Measurements from ENCODE around the gene ERCC6.

GRCh38 chr10:49499305-49499851, 39.5 kb downstream of the ERCC6 start:
- TF ChIP-seq, protein P1, sequence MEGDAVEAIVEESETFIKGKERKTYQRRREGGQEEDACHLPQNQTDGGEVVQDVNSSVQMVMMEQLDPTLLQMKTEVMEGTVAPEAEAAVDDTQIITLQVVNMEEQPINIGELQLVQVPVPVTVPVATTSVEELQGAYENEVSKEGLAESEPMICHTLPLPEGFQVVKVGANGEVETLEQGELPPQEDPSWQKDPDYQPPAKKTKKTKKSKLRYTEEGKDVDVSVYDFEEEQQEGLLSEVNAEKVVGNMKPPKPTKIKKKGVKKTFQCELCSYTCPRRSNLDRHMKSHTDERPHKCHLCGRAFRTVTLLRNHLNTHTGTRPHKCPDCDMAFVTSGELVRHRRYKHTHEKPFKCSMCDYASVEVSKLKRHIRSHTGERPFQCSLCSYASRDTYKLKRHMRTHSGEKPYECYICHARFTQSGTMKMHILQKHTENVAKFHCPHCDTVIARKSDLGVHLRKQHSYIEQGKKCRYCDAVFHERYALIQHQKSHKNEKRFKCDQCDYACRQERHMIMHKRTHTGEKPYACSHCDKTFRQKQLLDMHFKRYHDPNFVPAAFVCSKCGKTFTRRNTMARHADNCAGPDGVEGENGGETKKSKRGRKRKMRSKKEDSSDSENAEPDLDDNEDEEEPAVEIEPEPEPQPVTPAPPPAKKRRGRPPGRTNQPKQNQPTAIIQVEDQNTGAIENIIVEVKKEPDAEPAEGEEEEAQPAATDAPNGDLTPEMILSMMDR (conservative IDR thresholded peaks at IDR 0.05) = no peak
- no peak for TF ChIP-seq EZH2 (IDR thresholded peaks at IDR 0.05; ENCODE audit: low read depth)

Data from PC-9 (cell line).